GM19463 (cell line): ENCODE measurements around the gene CATSPERD.
"Not testable (repeated sequence)": the region's sequence is repeated elsewhere in the genome, so short reads cannot be mapped to it uniquely, and the experiment has no call there.

Experiments
- ATAC-seq: cut with Tn5 transposase; IDR thresholded peaks from one replicate; pipeline ENCODE4 v1.9.1; 2021; ENCODE audit warnings: mild to moderate bottlenecking, moderate library complexity; ENCODE audit not compliant: unreplicated experiment

The CATSPERD gene

DNA sequence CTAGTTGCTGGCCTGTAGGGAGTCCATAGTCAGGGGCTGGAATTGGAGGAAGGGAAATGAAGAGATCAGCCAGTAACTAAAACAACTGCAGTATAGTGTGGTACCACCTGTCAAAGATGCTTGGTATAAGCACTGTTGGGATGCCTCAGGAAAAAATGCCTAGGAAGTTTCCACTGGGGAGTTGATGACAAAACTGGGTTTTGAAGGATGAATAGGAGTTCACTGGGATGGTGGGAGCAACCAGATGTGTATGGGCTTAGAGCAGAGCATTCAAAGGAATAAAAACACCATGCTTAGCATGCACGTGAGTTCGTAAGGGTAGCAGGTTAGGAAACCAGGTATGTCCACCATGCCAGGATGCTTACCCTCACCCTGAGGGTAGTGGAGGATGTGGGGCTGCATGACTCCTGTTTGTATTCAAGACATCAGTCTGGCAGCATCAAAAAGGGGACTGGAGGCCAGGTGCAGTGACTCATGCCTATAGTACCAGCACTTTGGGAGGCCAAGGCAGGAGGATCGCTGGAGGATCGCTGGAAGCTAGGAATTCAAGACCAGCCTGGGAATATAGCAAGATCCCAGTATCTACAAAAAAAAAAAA lies 7.1 kb downstream of the CATSPERD start:
- no peak for ATAC-seq

DNA sequence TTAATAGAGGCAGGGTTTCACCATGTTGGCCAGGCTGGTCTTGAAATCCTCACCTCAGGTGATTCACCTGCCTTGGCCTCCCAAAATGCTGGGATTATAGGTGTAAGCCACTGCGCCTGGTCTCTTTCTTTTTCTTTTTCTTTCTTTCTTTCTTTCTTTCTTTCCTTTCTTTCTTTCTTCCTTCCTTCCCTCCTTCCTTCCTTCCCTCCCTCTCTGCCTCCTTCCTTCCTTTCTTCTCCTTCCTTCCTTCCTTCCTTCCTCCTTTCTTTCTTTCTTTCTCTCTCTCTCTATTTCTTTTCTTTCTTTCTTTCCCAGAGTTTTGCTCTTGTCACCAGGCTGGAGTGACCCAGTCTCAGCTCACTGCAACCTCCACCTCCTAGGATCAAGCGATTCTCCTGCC lies 12.7 kb downstream of the CATSPERD start:
- ATAC-seq = not testable (repeated sequence)

DNA sequence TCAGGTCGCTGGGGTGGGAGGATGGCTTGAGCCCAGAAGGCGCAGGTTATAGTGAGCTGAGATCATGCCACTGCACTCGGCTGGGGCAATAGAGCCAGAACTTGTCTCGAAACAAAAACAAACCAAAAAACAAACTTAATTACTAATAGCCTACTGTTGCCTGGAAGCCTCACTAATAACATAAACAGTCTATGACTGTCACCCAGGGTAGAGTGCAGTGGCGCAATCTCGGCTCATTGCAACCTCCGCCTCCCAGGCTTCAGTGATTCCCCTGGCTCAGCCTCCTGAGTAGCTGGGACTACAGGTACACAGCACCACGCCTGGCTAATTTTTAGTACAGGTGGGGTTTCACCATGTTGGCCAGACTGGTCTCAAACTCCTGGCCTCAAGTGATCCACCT lies 18.0 kb downstream of the CATSPERD start:
- no peak for ATAC-seq

DNA sequence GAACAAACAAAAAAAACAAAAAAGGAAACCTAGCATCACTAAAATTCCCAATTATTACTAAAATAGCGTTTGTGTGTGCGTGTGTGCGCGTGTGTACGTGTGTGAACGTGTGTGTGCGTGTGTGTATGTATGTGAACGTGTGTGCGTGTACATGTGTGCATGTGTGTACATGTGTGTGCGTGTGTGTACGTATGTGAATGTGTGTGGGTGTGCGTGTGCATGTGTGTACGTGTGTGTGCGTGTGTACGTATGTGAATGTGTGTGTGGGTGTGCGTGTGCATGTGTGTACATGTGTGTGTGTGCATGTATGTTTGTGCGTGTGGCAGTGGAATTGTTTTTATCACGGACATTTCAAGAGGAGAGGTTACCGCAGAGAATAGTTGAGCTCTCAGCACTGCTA lies 21.6 kb downstream of the CATSPERD start:
- no peak for ATAC-seq

DNA sequence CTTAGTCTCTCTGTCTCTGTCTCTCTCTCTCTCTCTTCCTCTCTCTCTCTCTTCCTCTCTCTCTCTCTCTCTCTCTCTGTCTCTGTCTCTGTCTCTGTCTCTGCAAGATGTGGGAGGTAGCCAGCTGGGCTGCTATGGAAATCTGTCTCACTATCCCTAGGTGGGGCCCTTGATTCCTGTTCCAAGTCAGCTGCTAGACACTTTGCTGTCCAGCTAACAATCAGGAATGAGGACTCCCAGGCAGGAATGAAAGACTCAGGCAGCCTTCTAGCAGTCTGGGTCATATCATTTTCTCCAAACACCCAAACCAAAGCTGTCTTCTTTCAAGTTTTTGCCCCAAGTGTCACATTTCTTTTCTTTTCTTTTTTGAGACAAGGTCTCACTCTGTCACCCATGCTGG lies 23.2 kb downstream of the CATSPERD start:
- ATAC-seq = no peak

DNA sequence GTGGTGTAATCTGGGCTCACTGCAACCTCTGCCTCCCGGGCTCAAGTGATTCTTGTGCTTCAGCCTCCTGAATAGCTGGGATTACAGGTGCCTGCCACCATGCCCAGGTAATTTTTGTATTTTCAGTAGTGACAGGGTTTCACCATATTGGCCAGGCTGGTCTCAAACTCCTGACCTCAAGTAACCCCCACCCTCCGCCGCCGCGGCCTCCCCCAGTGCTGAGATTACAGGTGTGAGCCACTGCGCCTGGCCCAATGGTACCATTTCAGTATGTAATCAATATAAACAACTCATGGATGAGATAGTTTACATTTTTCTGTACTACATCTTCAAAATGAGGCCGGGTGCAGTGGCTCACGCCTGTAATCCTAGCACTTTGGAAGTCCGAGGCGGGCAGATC lies 24.6 kb downstream of the CATSPERD start:
- not testable (repeated sequence) for ATAC-seq

- ATAC-seq = not testable (repeated sequence)
These were observed 28.5 kb downstream of the CATSPERD start for GRCh38 chr19:5748920-5749319.

- no peak for ATAC-seq
These were observed 29.1 kb downstream of the CATSPERD start for GRCh38 chr19:5749505-5749904.

- ATAC-seq = no peak
These were observed 31.3 kb downstream of the CATSPERD start for GRCh38 chr19:5751709-5752108.

- no peak for ATAC-seq
These were observed 33.3 kb downstream of the CATSPERD start for GRCh38 chr19:5753743-5754142.

DNA sequence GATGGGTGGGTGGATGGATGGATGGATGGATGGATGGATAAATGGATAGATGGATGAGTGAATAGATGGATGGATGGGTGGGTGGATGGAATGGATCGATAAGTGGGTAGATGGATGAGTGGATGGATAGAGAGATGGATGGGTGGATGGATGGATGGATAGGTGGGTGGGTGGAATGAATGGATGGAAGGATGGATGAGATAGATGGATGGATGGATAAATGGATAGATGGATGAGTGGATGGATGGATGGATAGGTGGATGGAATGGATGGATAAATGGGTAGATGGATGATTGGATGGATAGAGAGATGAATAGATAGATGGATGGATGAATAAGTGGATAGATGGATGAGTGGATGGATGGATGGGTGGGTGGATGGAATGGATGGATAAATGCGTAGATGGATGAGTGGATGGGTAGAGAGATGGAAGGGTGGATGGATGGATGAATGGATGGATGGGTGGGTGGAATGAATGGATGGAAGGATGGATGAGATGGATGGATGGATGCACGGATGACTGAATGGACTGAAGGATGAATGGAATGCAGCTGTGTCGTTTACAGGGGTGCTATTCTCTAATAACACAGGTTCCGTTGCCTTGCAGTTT lies 42.3 kb downstream of the CATSPERD start:
- ATAC-seq = no peak

- ATAC-seq = no peak
These were observed 44.8 kb downstream of the CATSPERD start for GRCh38 chr19:5765220-5765619.

- no peak for ATAC-seq
These were observed 47.5 kb downstream of the CATSPERD start for GRCh38 chr19:5767949-5768348.

DNA sequence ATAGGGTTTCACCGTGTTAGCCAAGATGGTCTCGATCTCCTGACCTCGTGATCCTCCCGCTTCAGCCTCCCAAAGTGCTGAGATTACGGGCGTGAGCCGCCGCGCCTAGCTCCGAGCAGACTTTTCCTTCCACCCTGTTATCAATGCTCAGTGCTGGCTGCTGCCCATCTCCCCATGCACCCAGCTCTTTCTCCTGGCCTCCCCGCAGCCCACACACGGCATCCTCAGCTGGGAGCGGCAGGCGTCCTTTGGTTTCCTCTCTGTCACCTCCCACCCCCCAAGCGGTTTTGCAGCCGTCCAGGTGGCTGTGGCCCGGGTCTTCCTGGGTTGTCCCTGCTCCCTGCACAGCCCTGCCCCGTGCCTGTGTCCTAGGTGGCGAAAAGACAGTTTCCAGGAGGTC lies 52.0 kb downstream of the CATSPERD start:
- ATAC-seq = no peak

- no peak for ATAC-seq
These were observed 52.8 kb downstream of the CATSPERD start for GRCh38 chr19:5773276-5773675.

DNA sequence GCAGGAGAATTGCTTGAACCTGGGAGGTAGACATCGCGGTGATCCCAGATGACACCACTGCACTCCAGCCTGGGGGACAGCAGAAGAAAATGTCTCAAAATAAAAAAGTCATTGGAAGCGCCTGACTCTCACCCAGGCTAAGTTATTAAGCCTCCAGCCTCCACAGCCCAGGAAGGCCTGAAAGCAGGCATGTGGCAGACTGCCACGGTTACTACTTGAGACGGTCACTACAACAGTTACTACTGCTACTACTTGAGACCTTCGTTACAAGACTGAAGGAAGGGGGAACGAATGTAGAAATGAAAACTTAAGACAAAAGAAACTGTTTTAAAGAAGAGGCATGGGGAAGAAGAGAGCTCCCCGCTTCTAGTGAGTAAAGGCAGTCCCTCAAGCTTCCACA lies 54.5 kb downstream of the CATSPERD start:
- ATAC-seq = no peak

GRCh38 chr19:5775668-5776309 lies 55.4 kb downstream of the CATSPERD start:
- no peak for ATAC-seq

- no peak for ATAC-seq
These were observed 58.0 kb downstream of the CATSPERD start for GRCh38 chr19:5778402-5778801.

GRCh38 chr19:5780916-5781315 lies 60.5 kb downstream of the CATSPERD start:
- ATAC-seq = not testable (repeated sequence)

DNA sequence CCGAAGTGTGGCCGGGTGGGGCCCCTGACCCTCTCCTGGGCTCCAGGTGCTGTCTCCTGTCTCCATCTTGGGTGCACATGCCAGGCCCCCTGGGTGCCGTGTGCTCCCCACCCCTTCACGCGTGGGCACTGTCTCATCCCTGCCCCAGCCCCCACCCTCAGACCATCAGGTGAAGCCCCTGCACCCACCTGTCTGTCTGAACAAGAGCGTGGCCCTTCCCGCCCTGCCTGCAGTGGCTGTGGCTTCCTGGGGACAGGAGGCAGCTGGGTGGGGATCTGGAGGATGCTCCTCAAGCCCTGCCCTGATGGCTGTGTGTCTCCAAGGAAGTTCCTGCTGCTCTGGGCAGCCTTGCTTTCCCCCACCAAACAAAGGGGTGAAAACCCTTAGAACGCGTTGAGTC lies 61.9 kb downstream of the CATSPERD start:
- ATAC-seq = no peak

DNA sequence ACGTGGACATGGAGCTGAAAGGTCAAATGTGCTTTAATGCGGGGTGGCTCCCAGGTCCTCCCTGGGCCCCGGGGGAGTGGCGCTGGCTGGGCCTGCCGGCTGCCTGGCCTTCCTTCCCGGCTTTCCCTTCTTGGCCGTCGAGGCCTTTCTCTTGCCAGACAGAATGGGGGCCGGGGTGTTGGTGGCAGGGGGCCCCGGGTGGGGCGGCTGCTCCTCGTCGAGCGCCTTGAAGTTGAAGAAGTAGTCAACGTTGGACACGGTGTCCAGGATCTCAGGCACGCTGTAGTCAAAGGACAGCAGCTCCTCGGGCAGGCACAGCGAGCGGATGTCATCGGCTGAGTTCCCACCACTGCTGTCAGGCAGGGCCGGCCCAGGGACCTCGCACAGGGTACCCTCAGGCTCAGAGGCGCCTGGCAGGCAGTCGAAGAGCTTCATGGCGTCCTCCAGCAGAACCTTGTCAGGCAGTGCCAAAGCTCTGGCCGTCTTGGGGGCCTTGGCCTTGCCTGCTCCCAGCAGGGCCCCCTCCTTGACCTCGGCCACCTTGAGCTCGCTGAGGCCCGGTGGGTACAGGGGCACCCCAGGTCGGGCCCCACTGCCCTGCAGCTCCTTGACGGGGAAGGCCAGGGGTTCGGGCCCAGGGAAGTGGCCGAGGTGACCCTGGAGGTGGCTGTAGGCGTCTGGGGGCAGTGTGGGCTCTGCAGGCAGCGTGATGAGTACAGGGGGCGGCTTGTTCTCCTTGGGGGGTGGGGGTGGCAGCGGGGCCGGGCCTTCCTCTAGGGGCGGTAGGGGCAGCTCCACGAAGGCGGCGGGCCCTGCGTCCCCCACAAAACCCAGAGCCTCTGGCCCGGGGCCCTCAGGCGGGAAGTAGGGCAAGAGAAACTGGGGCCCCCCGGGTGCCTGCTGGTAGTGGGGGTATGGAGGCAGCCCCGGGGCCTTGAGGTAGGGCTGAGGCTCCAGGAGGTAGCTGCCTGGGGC lies 62.8 kb downstream of the CATSPERD start:
- ATAC-seq = no peak
